ENCODE results near the gene MMP24OS. TPM values are rescaled to one million over a fixed set of nuclear protein-coding genes. Genes with fewer than 3 reads are reported as not detected.

Gene MMP24OS
- total RNA-seq, 2 donors from 2014 or later = 32.2 to 38.8 TPM

- peak within 1 kb of the TSS; percentile 90 for H3K4me3 ChIP-seq (ENCODE audit: low read length)
- Mint-ChIP-seq H3K4me3 (peak within 1 kb of the TSS; percentile 83), H3K27ac (peak within 1 kb of the TSS; percentile 80), H3K36me3 (ENCODE audit: low read depth) (peaks cover 36% of the 10 kb centered on the region), H3K27me3 (ENCODE audit: insufficient read depth) (peaks cover 5% of the 10 kb centered on the region), H3K9me3 (no peaks in the 10 kb centered on the region), H3K4me1 (peaks cover 21% of the 10 kb centered on the region)
- H3K9ac ChIP-seq (ENCODE audit: extremely low read depth, low read length, poor library complexity, severe bottlenecking) = peak within 1 kb of the TSS; percentile 77
- no peaks in the 10 kb centered on the region for H3K27me3 ChIP-seq (ENCODE audit: control insufficient read depth, insufficient read depth, low read length, poor library complexity, severe bottlenecking)
- H3K4me1 ChIP-seq (ENCODE audit: control insufficient read depth, insufficient read depth, low read length) = peaks cover 9% of the 10 kb centered on the region
- peaks cover 34% of the 10 kb centered on the region for H3K36me3 ChIP-seq (ENCODE audit: control insufficient read depth, insufficient read depth, low read length)
- H3K27ac ChIP-seq (ENCODE audit: low read depth, low read length) = peak within 1 kb of the TSS; percentile 58
- 0% methylated on average over 37 to 61 of the region's 61 CpGs for WGBS, 2 experiments (ENCODE audit: insufficient coverage in 1 of 2, insufficient read length in 1 of 2)
- H3K9me3 ChIP-seq (ENCODE audit: control insufficient read depth, low read length) = no peaks in the 10 kb centered on the region
- TF ChIP-seq CTCF (conservative IDR thresholded peaks at IDR 0.05) = no peak
- DNase-seq = peak; percentile 95
Observed at GRCh38 chr20:35284267-35284991, 6.5 kb upstream of the MMP24OS start, which contains the start of gene EIF6. Gene EIF6 (minus strand): TSS chr20:35284772. CDS start chr20:35284487, 285 bp downstream.

- WGBS, 2 experiments (ENCODE audit: insufficient coverage in 1 of 2, insufficient read length in 1 of 2) = 21 to 25% methylated on average over 4 to 24 of the region's 24 CpGs
Observed at GRCh38 chr20:35283441-35284266, 5.7 kb upstream of the MMP24OS start.

More at GRCh38 chr20:35283441-35284266, 5.7 kb upstream of the MMP24OS start:
- Histone ChIP-seq H3K36me3 (ENCODE audit: control insufficient read depth, insufficient read depth, low read length) (peaks cover 41% of the 10 kb centered on the region), H3K4me3 (ENCODE audit: low read length) (peak overlapping the region; percentile 90), H3K27me3 (ENCODE audit: control insufficient read depth, insufficient read depth, low read length, poor library complexity, severe bottlenecking) (no peaks in the 10 kb centered on the region), H3K9me3 (ENCODE audit: control insufficient read depth, low read length) (no peaks in the 10 kb centered on the region), H3K27ac (ENCODE audit: low read depth, low read length) (peak overlapping the region; percentile 41), H3K9ac (ENCODE audit: extremely low read depth, low read length, poor library complexity, severe bottlenecking) (peak overlapping the region; percentile 77), H3K4me1 (ENCODE audit: control insufficient read depth, insufficient read depth, low read length) (peaks cover 9% of the 10 kb centered on the region)
- Mint-ChIP-seq H3K9me3 (no peaks in the 10 kb centered on the region), H3K27ac (peak overlapping the region; percentile 80), H3K36me3 (ENCODE audit: low read depth) (peaks cover 44% of the 10 kb centered on the region), H3K4me1 (peaks cover 21% of the 10 kb centered on the region), H3K27me3 (ENCODE audit: insufficient read depth) (peaks cover 1% of the 10 kb centered on the region), H3K4me3 (peak overlapping the region; percentile 83)
- no peak for TF ChIP-seq CTCF (conservative IDR thresholded peaks at IDR 0.05)
- DNase-seq = no peak

Measured in endodermal cell (in vitro differentiated cells).